HEK293T (cell line): ENCODE results near the gene NPLOC4.

Source experiments
- ARNT ChIP-seq: fragments of 450-650 bp; IDR thresholded peaks from 2 replicates; pipeline ENCODE4 v1.6.1; 2017; ENCODE audit warnings: mild to moderate bottlenecking
- BHLHE40 ChIP-seq: fragments of 450-650 bp; IDR thresholded peaks from 2 replicates; pipeline ENCODE4 v1.6.1; 2016; ENCODE audit warnings: mild to moderate bottlenecking, moderate library complexity, borderline replicate concordance
- CTBP1 ChIP-seq: fragments of 450-650 bp; IDR thresholded peaks from 2 replicates; pipeline ENCODE4 v1.6.1; 2016; ENCODE audit warnings: borderline replicate concordance
- FOXA1 ChIP-seq: fragments of 450-650 bp; IDR thresholded peaks from 2 replicates; pipeline ENCODE4 v1.6.1; 2016; ENCODE audit warnings: mild to moderate bottlenecking
- FOXK2 ChIP-seq: fragments of 450-650 bp; IDR thresholded peaks from 2 replicates; pipeline ENCODE4 v1.6.1; 2016; ENCODE audit warnings: mild to moderate bottlenecking
- FOXM1 ChIP-seq: fragments of 450-650 bp; IDR thresholded peaks from 2 replicates; pipeline ENCODE4 v1.6.1; 2017; ENCODE audit warnings: mild to moderate bottlenecking, borderline replicate concordance
- LEF1 ChIP-seq: fragments of 450-650 bp; IDR thresholded peaks from 2 replicates; pipeline ENCODE4 v1.6.1; 2017; ENCODE audit warnings: mild to moderate bottlenecking, borderline replicate concordance
- NFRKB ChIP-seq: fragments of 450-650 bp; IDR thresholded peaks from 2 replicates; pipeline ENCODE4 v1.6.1; 2016; ENCODE audit warnings: mild to moderate bottlenecking, moderate library complexity
- SP1 ChIP-seq: fragments of 450-650 bp; IDR thresholded peaks from 2 replicates; pipeline ENCODE4 v1.6.1; 2017
- SUZ12 ChIP-seq: fragments of 450-650 bp; IDR thresholded peaks from 2 replicates; pipeline ENCODE4 v1.6.1; 2016; ENCODE audit warnings: mild to moderate bottlenecking

- TF ChIP-seq BHLHE40 (no peak), FOXK2 (no peak), NFRKB (no peak), SP1 (no peak), ARNT (no peak), FOXA1 (no peak), FOXM1 (no peak), SUZ12 (no peak), LEF1 (no peak), CTBP1 (no peak)
Observed at GRCh38 chr17:81543339-81543675, 93.6 kb downstream of the NPLOC4 start.
